K562 (cell line): Measurements from ENCODE around the gene SBNO1.
"Not testable (repeated sequence)": the region's sequence is repeated elsewhere in the genome, so short reads cannot be mapped to it uniquely, and the experiment has no call there.

Source experiments
- CTCF ChIP-seq, 3 experiments: IDR thresholded peaks in 2 of 3; conservative IDR thresholded peaks in 1 of 3; 2 replicates each; pipeline ENCODE4 v1.5.1; 2011 to 2012; ENCODE audit warnings: low read length in 3 of 3, mild to moderate bottlenecking in 3 of 3, control low read depth in 2 of 3, improper control_type of control experiment in 1 of 3, inconsistent platforms in 1 of 3, low read depth in 1 of 3, mixed read lengths in 1 of 3, moderate library complexity in 1 of 3; ENCODE audit not compliant: insufficient read depth in 2 of 3
- DACH1 ChIP-seq: fragments of 450-650 bp; IDR thresholded peaks from 2 replicates; pipeline ENCODE4 v1.6.1; 2018; ENCODE audit not compliant: partially characterized antibody
- FIP1L1 ChIP-seq: fragments of 200-400 bp; formaldehyde crosslinking; IDR thresholded peaks from 2 replicates; pipeline ENCODE4 v1.6.1; 2018; ENCODE audit warnings: mild to moderate bottlenecking, low read depth, low read length; ENCODE audit not compliant: poor library complexity, severe bottlenecking
- JUN ChIP-seq, 2 experiments: sonication (generic) in 1 of 2; formaldehyde crosslinking in 1 of 2; IDR thresholded peaks; 2 replicates each; pipeline versions ENCODE4 v1.6.1 to v1.8.0; 2012 to 2022; ENCODE audit warnings: borderline replicate concordance in 2 of 2, mild to moderate bottlenecking in 2 of 2, improper control_type of control experiment in 1 of 2, low read depth in 1 of 2, low read length in 1 of 2, missing genetic modification reagents in 1 of 2
- NR3C1 ChIP-seq: sonication (generic); formaldehyde crosslinking; IDR thresholded peaks from 2 replicates; pipeline ENCODE4 v1.8.1; 2022; ENCODE audit warnings: missing genetic modification reagents
- RBBP5 ChIP-seq: fragments of 200-600 bp; sonication (generic); IDR thresholded peaks from 2 replicates; pipeline ENCODE4 v1.6.1; 2012; ENCODE audit warnings: borderline replicate concordance, mild to moderate bottlenecking, low read length, control low read depth, inconsistent platforms; ENCODE audit not compliant: insufficient read depth, poor library complexity, severe bottlenecking
- TEAD1 ChIP-seq, 2 experiments: fragments of 450-650 bp in 1 of 2; sonication (generic) in 1 of 2; formaldehyde crosslinking; IDR thresholded peaks; 2 replicates each; pipeline versions ENCODE4 v1.4.0 to v1.8.0; 2020 to 2022; ENCODE audit warnings: mild to moderate bottlenecking in 2 of 2, missing genetic modification reagents in 1 of 2

- not testable (repeated sequence) for TF ChIP-seq FIP1L1; NR3C1; DACH1; CTCF (IDR thresholded peaks at IDR 0.05 in 2 of 3, conservative IDR thresholded peaks at IDR 0.05 in 1 of 3; ENCODE audit: insufficient read depth in 2 of 3, low read depth in 1 of 3, low read length in 3 of 3); RBBP5; TEAD1 (CRISPR knock-in tag; IDR thresholded peaks at IDR 0.05); JUN (IDR thresholded peaks at IDR 0.05; ENCODE audit: borderline replicate concordance, low read depth, low read length); JUN (CRISPR knock-in tag; IDR thresholded peaks at IDR 0.05; ENCODE audit: borderline replicate concordance)
These were observed 44.8 kb upstream of the SBNO1 start for GRCh38 chr12:123409284-123410040.
